ENCODE data around the gene FRMPD1.

FRMPD1 gene

DNA sequence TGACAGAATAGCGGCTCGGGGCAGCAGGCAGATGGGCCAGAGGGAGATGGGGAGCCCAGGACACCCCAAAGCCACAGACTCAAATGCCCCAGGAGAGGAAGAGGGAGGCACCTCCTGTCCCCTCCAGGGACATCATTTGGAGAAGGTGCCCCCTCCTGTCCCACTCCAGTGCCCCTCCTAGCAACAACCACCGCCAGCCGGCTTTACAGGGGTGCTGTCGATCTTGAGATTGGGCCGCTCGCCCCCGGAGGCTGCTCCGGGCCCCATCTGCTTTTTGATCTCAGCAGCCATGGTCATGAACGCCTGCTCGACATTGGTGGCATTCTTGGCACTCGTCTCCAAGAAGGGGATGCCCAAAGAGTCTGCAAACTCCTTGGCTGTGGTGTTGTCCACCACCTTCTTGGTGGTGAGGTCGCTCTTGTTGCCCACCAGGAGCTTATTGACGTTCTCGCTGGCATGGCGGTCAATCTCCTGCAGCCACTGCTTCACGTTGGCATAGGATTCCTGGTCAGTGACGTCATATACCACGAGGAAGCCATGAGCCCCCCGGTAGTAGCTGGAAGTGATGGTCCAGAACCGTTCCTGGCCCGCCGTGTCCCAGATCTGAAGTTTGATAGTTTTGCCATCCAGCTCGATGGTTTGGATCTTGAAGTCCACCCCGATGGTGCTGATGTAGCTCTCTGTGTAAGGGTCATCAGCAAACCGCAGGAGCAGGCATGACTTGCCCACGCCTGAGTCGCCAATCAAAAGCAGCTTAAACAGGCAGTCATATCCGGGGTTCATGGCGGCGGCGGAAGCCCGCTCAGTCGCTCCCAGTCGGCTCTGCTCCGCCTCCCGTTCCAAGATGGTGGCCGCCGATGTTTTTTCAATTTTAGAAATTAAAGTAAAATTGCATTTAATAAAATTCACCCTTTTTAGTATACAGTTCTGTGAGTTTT is 14.0 kb upstream of the FRMPD1 start:
- Histone ChIP-seq H3K36me3 (ENCODE audit: control insufficient read depth, insufficient read depth, low read length, severe bottlenecking) (no peaks in the 10 kb centered on the region), H3K4me3 (ENCODE audit: low read length) (no peak overlapping the region), H3K9me3 (ENCODE audit: control insufficient read depth, low read length) (no peaks in the 10 kb centered on the region), H3K27me3 (replicated peaks; ENCODE audit: control insufficient read depth, insufficient read depth, low read length) (no peaks in the 10 kb centered on the region), H3K4me1 (ENCODE audit: control insufficient read depth, insufficient read depth, low read length) (no peaks in the 10 kb centered on the region), H3K9ac (ENCODE audit: low read length) (no peak overlapping the region)
- no peak for DNase-seq (ENCODE audit: low read depth)

DNA sequence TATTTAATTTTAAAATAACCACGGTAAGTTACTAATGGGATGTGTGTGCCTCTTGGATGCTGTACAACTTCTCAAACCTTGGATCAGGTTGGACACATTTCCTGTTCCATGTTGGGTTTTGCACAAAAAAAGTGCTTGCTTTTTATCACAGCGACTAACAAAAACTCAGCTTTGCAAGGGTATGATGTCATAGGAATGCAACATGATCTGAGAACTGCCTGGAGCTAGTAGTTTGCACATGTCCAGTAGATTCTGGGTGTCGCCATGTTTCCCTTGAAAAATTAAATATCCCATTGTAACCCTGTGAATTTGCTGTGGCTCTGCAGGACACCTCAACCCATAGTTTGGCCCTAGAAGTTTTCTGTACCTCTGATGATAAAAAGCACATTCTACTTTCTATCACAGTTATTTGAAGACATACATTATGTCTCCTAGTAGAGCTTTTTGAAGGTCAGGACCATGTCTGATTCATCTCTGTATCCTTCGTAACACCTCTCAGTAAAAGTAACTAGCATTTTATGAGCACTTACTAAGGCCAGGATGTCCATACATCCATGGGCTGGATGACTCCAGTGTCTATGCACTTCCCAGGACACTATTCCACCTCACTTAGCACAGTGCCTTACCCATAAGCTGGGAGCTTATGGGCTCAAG is 11.5 kb upstream of the FRMPD1 start:
- H3K4me1 ChIP-seq (ENCODE audit: control insufficient read depth, insufficient read depth, low read length), result no peaks in the 10 kb centered on the region
- no peaks in the 10 kb centered on the region for H3K36me3 ChIP-seq (ENCODE audit: control insufficient read depth, insufficient read depth, low read length, severe bottlenecking)
- DNase-seq (ENCODE audit: low read depth), result peak; percentile 45
- H3K4me3 ChIP-seq (ENCODE audit: low read length), result no peak overlapping the region
- peaks cover 10% of the 10 kb centered on the region for H3K9me3 ChIP-seq (ENCODE audit: control insufficient read depth, low read length)
- no peaks in the 10 kb centered on the region for H3K27me3 ChIP-seq (replicated peaks; ENCODE audit: control insufficient read depth, insufficient read depth, low read length)
- no peak overlapping the region for H3K9ac ChIP-seq (ENCODE audit: low read length)

DNA sequence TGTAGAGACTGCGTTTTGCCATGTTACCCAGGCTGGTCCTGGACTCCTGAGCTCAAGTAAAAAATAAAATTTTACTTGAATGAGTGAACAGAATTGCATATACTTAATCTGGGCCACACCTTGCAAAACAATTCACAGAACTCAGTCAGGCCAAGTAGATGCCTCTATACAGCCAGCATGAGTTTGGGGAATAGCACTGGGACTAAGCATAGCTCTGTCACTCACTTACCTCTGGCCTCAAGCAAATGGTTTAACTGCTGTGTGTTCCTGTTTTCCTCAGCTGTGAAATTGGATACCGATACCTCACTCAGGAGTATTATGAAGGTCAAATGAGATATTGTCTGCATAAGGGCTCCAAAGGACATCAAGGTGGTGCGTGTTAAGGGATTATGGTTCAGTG is 10.9 kb upstream of the FRMPD1 start:
- no peak overlapping the region for H3K4me3 ChIP-seq (ENCODE audit: low read length)
- no peak for DNase-seq (ENCODE audit: low read depth)
- no peak overlapping the region for H3K9ac ChIP-seq (ENCODE audit: low read length)
- peaks cover 10% of the 10 kb centered on the region for H3K9me3 ChIP-seq (ENCODE audit: control insufficient read depth, low read length)
- H3K27me3 ChIP-seq (replicated peaks; ENCODE audit: control insufficient read depth, insufficient read depth, low read length), result no peaks in the 10 kb centered on the region
- no peaks in the 10 kb centered on the region for H3K36me3 ChIP-seq (ENCODE audit: control insufficient read depth, insufficient read depth, low read length, severe bottlenecking)
- H3K4me1 ChIP-seq (ENCODE audit: control insufficient read depth, insufficient read depth, low read length), result no peaks in the 10 kb centered on the region

DNA sequence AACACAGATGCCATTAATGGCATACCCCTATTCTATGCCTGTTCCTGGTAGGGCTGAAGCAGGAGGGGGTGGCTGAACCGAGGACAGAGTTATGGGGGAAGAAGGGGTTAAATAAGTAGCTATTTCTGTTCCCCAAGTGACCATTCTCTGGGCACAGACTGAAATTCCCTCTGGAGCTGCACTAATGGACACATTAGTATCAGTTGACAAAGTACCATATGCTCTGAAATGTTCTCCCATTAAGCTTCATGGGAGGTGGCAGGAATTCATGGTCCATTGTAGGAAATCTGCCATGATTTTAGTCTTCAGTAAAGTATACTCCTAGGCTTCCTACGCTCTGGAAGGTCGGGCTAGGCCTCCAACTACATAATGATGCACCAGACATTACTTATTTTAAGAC is 10.5 kb upstream of the FRMPD1 start:
- no peak for DNase-seq (ENCODE audit: low read depth)
- peaks cover 10% of the 10 kb centered on the region for H3K9me3 ChIP-seq (ENCODE audit: control insufficient read depth, low read length)
- no peaks in the 10 kb centered on the region for H3K36me3 ChIP-seq (ENCODE audit: control insufficient read depth, insufficient read depth, low read length, severe bottlenecking)
- H3K9ac ChIP-seq (ENCODE audit: low read length), result no peak overlapping the region
- no peaks in the 10 kb centered on the region for H3K27me3 ChIP-seq (replicated peaks; ENCODE audit: control insufficient read depth, insufficient read depth, low read length)
- no peak overlapping the region for H3K4me3 ChIP-seq (ENCODE audit: low read length)
- H3K4me1 ChIP-seq (ENCODE audit: control insufficient read depth, insufficient read depth, low read length), result no peaks in the 10 kb centered on the region

GRCh38 chr9:37641331-37641730 is 9.4 kb upstream of the FRMPD1 start:
- H3K4me1 ChIP-seq (ENCODE audit: control insufficient read depth, insufficient read depth, low read length), result no peaks in the 10 kb centered on the region
- H3K36me3 ChIP-seq (ENCODE audit: control insufficient read depth, insufficient read depth, low read length, severe bottlenecking), result no peaks in the 10 kb centered on the region
- no peak overlapping the region for H3K4me3 ChIP-seq (ENCODE audit: low read length)
- peaks cover 10% of the 10 kb centered on the region for H3K9me3 ChIP-seq (ENCODE audit: control insufficient read depth, low read length)
- DNase-seq (ENCODE audit: low read depth), result no peak
- H3K9ac ChIP-seq (ENCODE audit: low read length), result no peak overlapping the region
- H3K27me3 ChIP-seq (replicated peaks; ENCODE audit: control insufficient read depth, insufficient read depth, low read length), result no peaks in the 10 kb centered on the region

DNA sequence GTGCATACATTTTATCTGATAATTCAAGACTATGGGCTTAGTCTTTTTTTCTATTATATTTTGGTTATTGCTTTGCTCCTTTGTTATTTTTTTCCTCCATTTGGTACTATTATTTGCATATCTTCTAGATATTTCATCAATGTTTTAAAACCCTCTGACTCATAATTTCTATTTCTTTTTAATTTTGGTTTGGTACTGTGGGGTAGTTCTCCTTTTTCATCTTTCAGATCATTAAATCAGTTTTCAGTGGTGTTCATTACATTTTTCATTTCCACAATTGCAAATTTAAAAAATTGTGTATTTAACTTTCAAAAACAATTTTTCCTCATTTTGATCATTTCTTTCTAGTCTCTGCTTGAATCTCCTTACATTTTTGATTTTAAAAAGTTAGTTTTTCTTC is 7.5 kb upstream of the FRMPD1 start:
- no peak for DNase-seq (ENCODE audit: low read depth)
- no peaks in the 10 kb centered on the region for H3K36me3 ChIP-seq (ENCODE audit: control insufficient read depth, insufficient read depth, low read length, severe bottlenecking)
- H3K9me3 ChIP-seq (ENCODE audit: control insufficient read depth, low read length), result peaks cover 10% of the 10 kb centered on the region
- no peaks in the 10 kb centered on the region for H3K4me1 ChIP-seq (ENCODE audit: control insufficient read depth, insufficient read depth, low read length)
- H3K9ac ChIP-seq (ENCODE audit: low read length), result no peak overlapping the region
- H3K27me3 ChIP-seq (replicated peaks; ENCODE audit: control insufficient read depth, insufficient read depth, low read length), result no peaks in the 10 kb centered on the region
- H3K4me3 ChIP-seq (ENCODE audit: low read length), result no peak overlapping the region

GRCh38 chr9:37645903-37646506 is 4.7 kb upstream of the FRMPD1 start:
- H3K4me1 ChIP-seq (ENCODE audit: control insufficient read depth, insufficient read depth, low read length), result no peaks in the 10 kb centered on the region
- H3K9ac ChIP-seq (ENCODE audit: low read length), result no peak overlapping the region
- H3K4me3 ChIP-seq (ENCODE audit: low read length), result no peak overlapping the region
- H3K36me3 ChIP-seq (ENCODE audit: control insufficient read depth, insufficient read depth, low read length, severe bottlenecking), result no peaks in the 10 kb centered on the region
- DNase-seq (ENCODE audit: low read depth), result no peak
- no peaks in the 10 kb centered on the region for H3K27me3 ChIP-seq (replicated peaks; ENCODE audit: control insufficient read depth, insufficient read depth, low read length)
- peaks cover 10% of the 10 kb centered on the region for H3K9me3 ChIP-seq (ENCODE audit: control insufficient read depth, low read length)

DNA sequence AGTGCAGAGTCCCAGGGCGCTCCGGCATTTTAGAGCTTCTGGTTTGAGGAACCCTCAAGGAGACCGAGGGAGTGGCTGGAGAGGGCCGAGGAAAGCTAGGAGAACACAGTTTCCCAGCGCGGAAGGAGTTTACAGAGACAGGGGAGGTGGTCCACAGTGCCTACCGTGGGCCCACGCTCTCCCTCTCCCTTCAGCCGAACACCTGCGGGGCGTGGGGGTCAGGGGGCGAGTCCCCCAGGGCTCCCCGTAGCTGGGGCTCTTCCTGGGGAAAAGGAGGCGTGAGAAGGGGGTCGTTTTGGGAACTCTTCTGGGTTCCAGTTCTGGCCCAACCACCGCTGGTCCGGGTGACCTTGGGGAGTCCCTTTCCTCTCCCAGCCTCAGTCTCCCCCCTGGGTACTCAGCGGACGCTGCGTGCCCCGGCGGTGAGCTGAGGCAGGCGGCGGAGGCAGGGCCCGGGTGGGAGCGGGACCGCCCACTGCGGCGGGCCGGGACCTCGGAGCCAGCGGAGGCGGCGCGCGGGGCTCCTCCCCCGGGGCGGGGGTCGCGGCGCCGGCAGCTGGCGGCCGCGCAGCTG is 368 bp upstream of the FRMPD1 start:
- Histone ChIP-seq H3K27me3 (replicated peaks; ENCODE audit: control insufficient read depth, insufficient read depth, low read length) (peaks cover 16% of the 10 kb centered on the region), H3K4me3 (ENCODE audit: low read length) (peak overlapping the region; percentile 83), H3K9ac (ENCODE audit: low read length) (no peak overlapping the region), H3K4me1 (ENCODE audit: control insufficient read depth, insufficient read depth, low read length) (peaks cover 6% of the 10 kb centered on the region), H3K9me3 (ENCODE audit: control insufficient read depth, low read length) (no peaks in the 10 kb centered on the region), H3K36me3 (ENCODE audit: control insufficient read depth, insufficient read depth, low read length, severe bottlenecking) (no peaks in the 10 kb centered on the region)
- no peak for DNase-seq (ENCODE audit: low read depth)

DNA sequence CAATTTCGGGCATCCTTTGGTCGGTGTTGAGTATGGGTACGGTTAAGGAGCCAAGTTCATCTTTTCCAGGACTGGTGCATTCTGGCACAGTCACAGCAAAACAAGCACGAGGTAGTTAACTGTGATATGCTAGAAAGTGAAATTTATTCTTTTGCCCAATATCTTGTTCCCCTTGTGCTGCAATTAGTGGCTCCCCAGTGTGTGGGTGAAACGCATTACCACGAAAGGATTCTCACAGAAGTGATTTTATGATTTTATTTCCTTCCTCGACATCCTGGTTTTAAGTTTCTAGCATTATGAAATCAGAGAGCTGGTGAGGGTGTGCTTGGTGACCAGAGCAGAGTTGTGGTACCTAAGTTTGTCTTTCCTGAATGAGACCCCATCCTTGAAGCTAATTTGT is 1.5 kb downstream of the FRMPD1 start:
- Histone ChIP-seq H3K9me3 (ENCODE audit: control insufficient read depth, low read length) (no peaks in the 10 kb centered on the region), H3K27me3 (replicated peaks; ENCODE audit: control insufficient read depth, insufficient read depth, low read length) (peaks cover 16% of the 10 kb centered on the region)
- no peak for DNase-seq (ENCODE audit: low read depth)

GRCh38 chr9:37653385-37653784 is 2.6 kb downstream of the FRMPD1 start:
- no peak for DNase-seq (ENCODE audit: low read depth)
- peaks cover 6% of the 10 kb centered on the region for H3K4me1 ChIP-seq (ENCODE audit: control insufficient read depth, insufficient read depth, low read length)
- no peak overlapping the region for H3K9ac ChIP-seq (ENCODE audit: low read length)
- H3K4me3 ChIP-seq (ENCODE audit: low read length), result no peak overlapping the region
- no peaks in the 10 kb centered on the region for H3K36me3 ChIP-seq (ENCODE audit: control insufficient read depth, insufficient read depth, low read length, severe bottlenecking)
- H3K27me3 ChIP-seq (replicated peaks; ENCODE audit: control insufficient read depth, insufficient read depth, low read length), result peaks cover 16% of the 10 kb centered on the region
- no peaks in the 10 kb centered on the region for H3K9me3 ChIP-seq (ENCODE audit: control insufficient read depth, low read length)

More for the DNA sequence above, 1.5 kb downstream of the FRMPD1 start:
- Histone ChIP-seq H3K4me1 (ENCODE audit: control insufficient read depth, insufficient read depth, low read length) (peaks cover 6% of the 10 kb centered on the region), H3K4me3 (ENCODE audit: low read length) (no peak overlapping the region), H3K36me3 (ENCODE audit: control insufficient read depth, insufficient read depth, low read length, severe bottlenecking) (no peaks in the 10 kb centered on the region), H3K9ac (ENCODE audit: low read length) (no peak overlapping the region)

DNA sequence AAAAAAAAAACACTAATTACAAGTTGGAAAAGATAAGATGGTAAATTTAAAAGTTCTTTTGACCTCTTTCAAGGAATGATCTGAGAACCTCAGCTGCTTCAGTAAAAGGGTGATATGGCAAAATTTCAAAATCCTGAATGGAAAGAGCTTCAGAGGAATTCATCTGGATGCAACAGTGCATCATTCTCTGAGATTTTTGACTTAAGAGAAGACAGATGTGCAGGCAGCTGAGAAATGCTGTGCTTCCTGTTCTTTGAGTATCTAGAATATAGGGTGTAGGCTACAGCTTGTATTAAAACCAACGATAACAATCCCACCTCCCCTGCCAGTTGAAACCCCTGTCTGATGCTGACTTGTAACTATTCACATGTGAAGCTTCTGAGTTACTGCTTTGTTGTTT is 6.2 kb downstream of the FRMPD1 start:
- Histone ChIP-seq H3K4me1 (ENCODE audit: control insufficient read depth, insufficient read depth, low read length) (no peaks in the 10 kb centered on the region), H3K9ac (ENCODE audit: low read length) (no peak overlapping the region), H3K27me3 (replicated peaks; ENCODE audit: control insufficient read depth, insufficient read depth, low read length) (peaks cover 10% of the 10 kb centered on the region), H3K4me3 (ENCODE audit: low read length) (no peak overlapping the region), H3K36me3 (ENCODE audit: control insufficient read depth, insufficient read depth, low read length, severe bottlenecking) (no peaks in the 10 kb centered on the region), H3K9me3 (ENCODE audit: control insufficient read depth, low read length) (no peaks in the 10 kb centered on the region)
- DNase-seq (ENCODE audit: low read depth), result peak; percentile 7

Data from adipocyte (in vitro differentiated cells).